Activated T-helper 17 cell treated with anti-CD3 and anti-CD28 coated beads, Interleukin-2, amount 50 U/mL, for 72 hours (primary cell): ENCODE measurements around the gene HGD. TPM values are rescaled to one million over a fixed set of nuclear protein-coding genes. Genes with fewer than 3 reads are reported as not detected.
"Not testable (repeated sequence)": the region's sequence is repeated elsewhere in the genome, so short reads cannot be mapped to it uniquely, and the experiment has no call there.

Experiments used
- ATAC-seq: fragments of 150-1000 bp; cut with Tn5 transposase; replicated peaks from 2 replicates; pipeline ENCODE4 v1.10.0; 2021; ENCODE audit warnings: mild to moderate bottlenecking, moderate library complexity
- H3K27ac Mint-ChIP-seq: one replicate; pipeline ENCODE4 v1.8.0; 2022; ENCODE audit warnings: mixed read lengths
- H3K27me3 Mint-ChIP-seq: one replicate; pipeline ENCODE4 v1.8.0; 2022; ENCODE audit warnings: mixed read lengths
- H3K36me3 Mint-ChIP-seq: one replicate; pipeline ENCODE4 v1.8.0; 2022; ENCODE audit warnings: low read depth, mild to moderate bottlenecking, mixed read lengths
- H3K4me1 Mint-ChIP-seq: one replicate; pipeline ENCODE4 v1.8.0; 2022; ENCODE audit warnings: mixed read lengths
- H3K4me3 Mint-ChIP-seq: one replicate; pipeline ENCODE4 v1.8.0; 2022; ENCODE audit warnings: mild to moderate bottlenecking, mixed read lengths
- H3K9me3 Mint-ChIP-seq: one replicate; pipeline ENCODE4 v1.8.0; 2022; ENCODE audit warnings: mixed read lengths
- total RNA-seq, 2 donors: library from RNA; stranded (reverse); gene quantifications; one replicate each; pipeline ENCODE4 v1.2.3, GENCODE V29; 2022

The HGD gene
- total RNA-seq, 2 donors from 2014 or later, result 0.82 to 3.4 TPM

GRCh38 chr3:120636795-120637401 is 45.1 kb downstream of the HGD start:
- Mint-ChIP-seq H3K4me3 (no peak overlapping the region), H3K27me3 (no peaks in the 10 kb centered on the region), H3K4me1 (peaks cover 7% of the 10 kb centered on the region), H3K27ac (no peak overlapping the region), H3K9me3 (peaks cover 3% of the 10 kb centered on the region), H3K36me3 (no peaks in the 10 kb centered on the region)
- no peak for ATAC-seq

- H3K9me3 Mint-ChIP-seq, result peaks cover 3% of the 10 kb centered on the region
- no peak overlapping the region for H3K27ac Mint-ChIP-seq
- no peak overlapping the region for H3K4me3 Mint-ChIP-seq
- no peaks in the 10 kb centered on the region for H3K36me3 Mint-ChIP-seq
- ATAC-seq, result no peak
- H3K27me3 Mint-ChIP-seq, result no peaks in the 10 kb centered on the region
- H3K4me1 Mint-ChIP-seq, result no peaks in the 10 kb centered on the region
Measured at GRCh38 chr3:120634539-120634938, 47.5 kb downstream of the HGD start.

GRCh38 chr3:120625159-120625586 is 56.9 kb downstream of the HGD start:
- Mint-ChIP-seq H3K27me3 (peaks cover 8% of the 10 kb centered on the region), H3K4me3 (no peak overlapping the region), H3K9me3 (peaks cover 18% of the 10 kb centered on the region), H3K36me3 (no peaks in the 10 kb centered on the region), H3K4me1 (no peaks in the 10 kb centered on the region), H3K27ac (no peak overlapping the region)
- no peak for ATAC-seq

- H3K36me3 Mint-ChIP-seq, result no peaks in the 10 kb centered on the region
- H3K9me3 Mint-ChIP-seq, result peaks cover 18% of the 10 kb centered on the region
- no peak for ATAC-seq
- peaks cover 8% of the 10 kb centered on the region for H3K27me3 Mint-ChIP-seq
- H3K27ac Mint-ChIP-seq, result no peak overlapping the region
- no peak overlapping the region for H3K4me3 Mint-ChIP-seq
- no peaks in the 10 kb centered on the region for H3K4me1 Mint-ChIP-seq
Measured at GRCh38 chr3:120623727-120624093, 58.3 kb downstream of the HGD start.

GRCh38 chr3:120622870-120623726 is 58.9 kb downstream of the HGD start:
- Mint-ChIP-seq H3K9me3 (peaks cover 18% of the 10 kb centered on the region), H3K27ac (no peak overlapping the region), H3K4me3 (no peak overlapping the region), H3K4me1 (no peaks in the 10 kb centered on the region), H3K27me3 (peaks cover 8% of the 10 kb centered on the region), H3K36me3 (no peaks in the 10 kb centered on the region)
- ATAC-seq, result no peak

GRCh38 chr3:120622457-120622856 is 59.6 kb downstream of the HGD start:
- Mint-ChIP-seq H3K27me3 (peaks cover 8% of the 10 kb centered on the region), H3K4me3 (no peak overlapping the region), H3K27ac (no peak overlapping the region), H3K4me1 (no peaks in the 10 kb centered on the region), H3K9me3 (peaks cover 18% of the 10 kb centered on the region), H3K36me3 (no peaks in the 10 kb centered on the region)
- no peak for ATAC-seq

GRCh38 chr3:120616745-120617144 is 65.3 kb downstream of the HGD start:
- ATAC-seq, result not testable (repeated sequence)

GRCh38 chr3:120615847-120616609 is 66.0 kb downstream of the HGD start:
- Mint-ChIP-seq H3K36me3 (no peaks in the 10 kb centered on the region), H3K4me1 (no peaks in the 10 kb centered on the region), H3K9me3 (no peaks in the 10 kb centered on the region), H3K4me3 (no peak overlapping the region), H3K27ac (no peak overlapping the region), H3K27me3 (no peaks in the 10 kb centered on the region)
- ATAC-seq, result no peak

More at GRCh38 chr3:120616745-120617144, 65.3 kb downstream of the HGD start:
- not testable (repeated sequence) for H3K4me1 Mint-ChIP-seq, H3K9me3 Mint-ChIP-seq, H3K27me3 Mint-ChIP-seq, H3K36me3 Mint-ChIP-seq, H3K4me3 Mint-ChIP-seq, H3K27ac Mint-ChIP-seq

- Mint-ChIP-seq H3K36me3 (no peaks in the 10 kb centered on the region), H3K4me3 (no peak overlapping the region), H3K9me3 (no peaks in the 10 kb centered on the region), H3K27me3 (no peaks in the 10 kb centered on the region), H3K27ac (no peak overlapping the region), H3K4me1 (no peaks in the 10 kb centered on the region)
- ATAC-seq, result no peak
Measured at GRCh38 chr3:120614765-120615164, 67.3 kb downstream of the HGD start.

GRCh38 chr3:120608506-120608905 is 73.5 kb downstream of the HGD start:
- H3K27me3 Mint-ChIP-seq, result no peaks in the 10 kb centered on the region
- ATAC-seq, result no peak
- no peak overlapping the region for H3K27ac Mint-ChIP-seq
- H3K4me3 Mint-ChIP-seq, result no peak overlapping the region
- H3K4me1 Mint-ChIP-seq, result no peaks in the 10 kb centered on the region
- H3K36me3 Mint-ChIP-seq, result no peaks in the 10 kb centered on the region
- H3K9me3 Mint-ChIP-seq, result no peaks in the 10 kb centered on the region

GRCh38 chr3:120604784-120605183 is 77.3 kb downstream of the HGD start:
- Mint-ChIP-seq H3K4me1 (no peaks in the 10 kb centered on the region), H3K36me3 (no peaks in the 10 kb centered on the region), H3K4me3 (no peak overlapping the region), H3K9me3 (no peaks in the 10 kb centered on the region), H3K27ac (no peak overlapping the region), H3K27me3 (no peaks in the 10 kb centered on the region)
- no peak for ATAC-seq

GRCh38 chr3:120604382-120604781 is 77.7 kb downstream of the HGD start:
- H3K36me3 Mint-ChIP-seq, result no peaks in the 10 kb centered on the region
- no peak overlapping the region for H3K27ac Mint-ChIP-seq
- H3K9me3 Mint-ChIP-seq, result no peaks in the 10 kb centered on the region
- H3K4me3 Mint-ChIP-seq, result no peak overlapping the region
- ATAC-seq, result no peak
- no peaks in the 10 kb centered on the region for H3K4me1 Mint-ChIP-seq
- H3K27me3 Mint-ChIP-seq, result no peaks in the 10 kb centered on the region

GRCh38 chr3:120602682-120603081 is 79.4 kb downstream of the HGD start:
- H3K4me1 Mint-ChIP-seq, result no peaks in the 10 kb centered on the region
- H3K9me3 Mint-ChIP-seq, result no peaks in the 10 kb centered on the region
- H3K4me3 Mint-ChIP-seq, result no peak overlapping the region
- ATAC-seq, result no peak
- H3K27ac Mint-ChIP-seq, result no peak overlapping the region
- no peaks in the 10 kb centered on the region for H3K27me3 Mint-ChIP-seq
- no peaks in the 10 kb centered on the region for H3K36me3 Mint-ChIP-seq

- Mint-ChIP-seq H3K27me3 (no peaks in the 10 kb centered on the region), H3K4me3 (no peak overlapping the region), H3K27ac (no peak overlapping the region), H3K4me1 (peaks cover 6% of the 10 kb centered on the region), H3K9me3 (no peaks in the 10 kb centered on the region), H3K36me3 (no peaks in the 10 kb centered on the region)
- no peak for ATAC-seq
Measured at GRCh38 chr3:120601554-120601953, 80.5 kb downstream of the HGD start.

GRCh38 chr3:120599211-120599610 is 82.8 kb downstream of the HGD start:
- H3K27me3 Mint-ChIP-seq, result no peaks in the 10 kb centered on the region
- no peak for ATAC-seq
- no peaks in the 10 kb centered on the region for H3K9me3 Mint-ChIP-seq
- H3K4me3 Mint-ChIP-seq, result no peak overlapping the region
- no peaks in the 10 kb centered on the region for H3K36me3 Mint-ChIP-seq
- H3K4me1 Mint-ChIP-seq, result peaks cover 10% of the 10 kb centered on the region
- no peak overlapping the region for H3K27ac Mint-ChIP-seq
